Hematopoietic multipotent progenitor cell (in vitro differentiated cells): ENCODE measurements around the gene SEPHS2. TPM values are rescaled to one million over a fixed set of nuclear protein-coding genes. Genes with fewer than 3 reads are reported as not detected.

Experiments
- DNase-seq, 3 donors: peaks; one replicate each; pipeline ENCODE4 v3.0.0-alpha.2; 2011 to 2015; ENCODE audit warnings: low read depth in 2 of 3, low spot score in 2 of 3
- total RNA-seq: library from RNA; depleted of rRNA; stranded (reverse); fragments of >200 nt; gene quantifications from one replicate; pipeline ENCODE4 v1.2.3, GENCODE V29; 2012

SEPHS2 gene
- total RNA-seq, 1 donor, result 18.9 TPM

DNA sequence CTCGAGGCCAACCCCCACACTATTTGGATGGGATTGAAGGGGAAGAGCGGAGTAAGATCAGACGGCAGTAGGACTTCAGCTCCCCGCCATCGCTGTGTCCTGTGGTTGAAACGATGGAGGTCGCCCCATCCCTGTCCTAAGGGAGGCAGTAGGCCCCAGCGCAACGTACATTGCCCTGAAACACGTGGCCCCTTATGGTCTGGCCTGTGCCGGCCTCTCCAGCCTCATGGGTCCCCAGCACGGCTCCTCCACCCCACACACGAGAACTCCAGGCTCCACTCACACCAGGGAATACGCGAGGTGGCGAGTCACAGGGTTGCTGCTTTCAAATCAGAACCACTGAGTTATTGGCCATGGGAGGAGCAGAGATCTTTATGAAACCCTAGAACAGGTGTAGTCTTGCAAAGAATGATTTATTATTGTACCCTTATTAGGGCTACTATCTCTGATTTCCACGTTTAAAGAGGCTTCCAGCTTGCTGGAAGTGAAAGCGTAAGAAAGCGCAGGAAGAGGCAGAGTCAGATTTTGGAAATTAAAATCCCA is 15.2 kb downstream of the SEPHS2 start:
- DNase-seq, result no peak

DNA sequence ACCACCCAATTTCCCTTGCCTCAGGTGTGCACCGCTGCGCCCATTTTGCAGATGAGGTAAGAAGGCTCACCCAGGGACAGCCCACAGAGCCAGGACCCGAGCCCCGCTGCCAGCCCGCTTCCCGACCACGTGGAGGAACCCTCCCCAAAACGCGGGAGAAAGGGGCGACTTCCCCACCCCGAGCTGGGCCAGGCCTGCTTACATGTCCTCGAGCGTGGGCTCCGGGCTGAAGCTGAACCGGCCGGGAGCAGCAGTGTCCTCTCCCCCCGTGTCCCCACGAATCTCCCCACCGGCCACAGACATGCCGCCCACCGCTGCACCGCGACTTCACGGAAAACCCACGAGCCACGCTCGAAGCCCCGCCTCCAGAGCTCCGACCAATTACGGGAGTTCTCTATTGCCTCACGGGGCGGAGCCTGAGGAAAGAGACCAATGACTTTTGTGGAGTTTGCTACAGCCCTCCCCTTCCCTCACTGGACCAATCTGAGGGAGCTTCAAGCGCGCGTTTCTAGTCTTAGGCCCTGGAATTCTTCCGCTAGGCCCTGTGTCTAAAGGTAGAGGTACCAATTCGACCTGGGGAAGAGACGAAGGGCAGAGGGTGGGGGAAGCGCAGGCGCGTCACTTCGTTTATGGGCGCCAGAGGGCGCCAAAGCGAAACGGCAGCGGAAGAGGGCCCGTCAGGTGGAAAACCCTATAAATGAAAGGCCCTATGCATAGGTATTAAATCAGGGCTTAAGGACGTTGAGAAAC is 15.8 kb downstream of the SEPHS2 start, which contains the start of gene DCTPP1:
Gene DCTPP1, minus strand, starts transcription at position 353 of the 750 bp plus-strand sequence. Its CDS starts 50 bp downstream, at position 303.
- DNase-seq, result peak; percentile 97 to 100 (median 99)

DNA sequence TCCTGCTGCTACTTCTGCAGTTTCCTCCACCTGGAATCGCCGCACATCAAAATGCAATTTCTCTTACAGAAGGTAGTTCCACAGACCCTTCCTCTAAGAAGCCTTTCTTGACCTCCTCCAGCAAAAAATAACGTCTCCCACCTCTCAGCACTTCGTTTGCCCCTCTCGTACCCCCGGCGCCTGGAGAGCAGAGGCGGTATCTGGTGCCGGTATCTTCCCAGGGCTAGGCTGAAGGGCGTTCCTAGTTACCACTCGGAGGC is 16.3 kb downstream of the SEPHS2 start:
- no peak for DNase-seq

DNA sequence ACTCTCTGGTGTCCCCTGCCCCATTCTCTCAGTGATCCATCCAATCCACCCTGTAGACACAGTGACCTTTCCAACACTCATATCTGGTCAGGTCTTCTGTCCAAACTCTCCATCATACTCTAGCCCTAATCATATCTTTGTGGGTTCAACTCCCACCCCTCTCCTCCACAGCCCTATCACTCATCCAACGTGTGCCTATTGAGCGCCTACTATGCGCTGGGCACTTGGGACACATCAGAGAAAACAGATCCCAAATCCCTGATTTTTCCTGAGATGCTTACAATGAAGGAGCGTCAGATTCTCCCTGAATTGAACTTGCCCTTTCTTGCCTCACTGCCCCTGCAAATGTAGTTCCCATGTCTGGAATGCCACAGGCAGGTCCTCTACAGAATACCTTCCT is 17.6 kb downstream of the SEPHS2 start:
- no peak for DNase-seq

DNA sequence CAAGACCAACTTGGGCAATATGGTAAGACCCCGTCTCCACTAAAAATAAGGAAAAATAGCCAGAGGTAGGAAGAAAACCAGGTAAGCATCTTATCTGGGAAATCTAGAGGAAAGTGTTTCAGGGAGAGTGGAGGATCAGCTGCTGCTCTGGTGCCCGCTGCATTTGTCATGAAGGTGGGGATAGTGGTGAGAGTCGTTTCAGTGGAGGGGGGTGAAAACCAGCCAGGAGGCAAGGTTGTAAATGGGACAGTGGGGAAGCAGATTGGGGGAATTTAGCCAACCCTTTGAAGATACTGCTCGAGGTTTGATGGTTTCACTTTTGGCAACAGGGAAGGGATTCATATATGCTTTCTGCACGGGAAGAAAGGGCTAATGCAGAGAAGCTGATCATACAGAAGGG is 24.7 kb downstream of the SEPHS2 start:
- DNase-seq, result no peak

DNA sequence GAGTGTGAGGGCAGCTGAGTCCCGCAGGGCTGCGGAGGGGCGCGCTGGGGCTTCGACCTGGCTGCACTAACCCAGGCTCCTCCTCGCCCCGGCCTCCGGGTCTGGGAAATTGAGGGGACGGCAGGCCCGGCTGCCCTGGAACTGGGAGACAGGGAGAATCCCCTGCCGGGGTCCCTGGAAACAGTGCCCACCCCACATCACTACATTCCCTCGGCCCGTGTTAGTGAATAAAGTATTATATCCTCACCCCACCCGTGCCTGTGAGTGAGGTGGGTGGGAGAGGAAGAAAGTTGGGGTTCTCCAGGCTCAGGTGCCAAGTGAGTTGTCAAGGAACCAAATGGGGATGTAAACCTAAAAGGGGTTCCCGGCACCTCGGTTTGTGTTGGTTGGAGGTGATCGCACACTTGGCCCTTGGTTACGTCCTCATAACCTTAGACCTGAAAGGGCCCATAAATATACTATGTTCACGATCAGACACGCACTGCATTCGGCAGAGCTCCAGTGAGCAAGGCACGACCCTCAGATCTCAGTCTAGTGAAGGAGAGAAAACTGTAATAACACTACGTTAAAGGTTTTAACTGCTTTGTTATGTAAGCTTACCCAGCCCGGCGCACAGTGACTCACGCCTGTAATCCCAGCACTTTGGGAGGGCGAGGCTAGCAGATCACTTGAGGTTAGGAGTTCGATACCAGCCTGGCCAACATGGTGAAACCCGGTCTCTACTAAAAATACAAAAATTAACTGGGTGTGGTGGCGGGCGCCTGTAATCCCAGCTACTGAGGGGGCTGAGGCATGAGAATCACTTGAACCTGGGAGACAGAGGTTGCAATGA is 27.1 kb downstream of the SEPHS2 start:
- no peak for DNase-seq

DNA sequence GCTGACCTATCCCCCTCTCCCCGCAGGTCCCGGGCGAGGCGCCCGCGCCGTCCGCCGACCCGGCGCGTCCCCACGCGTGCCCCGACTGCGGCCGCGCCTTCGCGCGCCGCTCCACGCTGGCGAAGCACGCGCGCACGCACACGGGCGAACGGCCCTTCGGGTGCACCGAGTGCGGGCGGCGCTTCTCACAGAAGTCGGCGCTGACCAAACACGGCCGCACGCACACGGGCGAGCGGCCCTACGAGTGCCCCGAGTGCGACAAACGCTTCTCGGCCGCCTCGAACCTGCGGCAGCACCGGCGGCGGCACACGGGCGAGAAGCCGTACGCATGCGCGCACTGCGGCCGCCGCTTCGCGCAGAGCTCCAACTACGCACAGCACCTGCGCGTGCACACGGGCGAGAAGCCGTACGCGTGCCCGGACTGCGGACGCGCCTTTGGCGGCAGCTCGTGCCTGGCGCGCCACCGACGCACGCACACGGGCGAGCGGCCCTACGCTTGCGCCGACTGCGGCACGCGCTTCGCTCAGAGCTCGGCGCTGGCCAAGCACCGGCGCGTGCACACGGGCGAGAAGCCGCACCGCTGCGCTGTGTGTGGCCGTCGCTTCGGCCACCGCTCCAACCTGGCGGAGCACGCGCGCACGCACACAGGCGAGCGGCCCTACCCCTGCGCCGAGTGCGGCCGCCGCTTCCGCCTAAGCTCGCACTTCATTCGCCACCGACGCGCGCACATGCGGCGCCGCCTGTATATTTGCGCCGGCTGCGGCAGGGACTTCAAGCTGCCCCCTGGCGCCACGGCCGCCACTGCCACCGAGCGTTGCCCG is 27.9 kb downstream of the SEPHS2 start:
- DNase-seq, result peak; percentile 89 to 93 (median 90)

DNA sequence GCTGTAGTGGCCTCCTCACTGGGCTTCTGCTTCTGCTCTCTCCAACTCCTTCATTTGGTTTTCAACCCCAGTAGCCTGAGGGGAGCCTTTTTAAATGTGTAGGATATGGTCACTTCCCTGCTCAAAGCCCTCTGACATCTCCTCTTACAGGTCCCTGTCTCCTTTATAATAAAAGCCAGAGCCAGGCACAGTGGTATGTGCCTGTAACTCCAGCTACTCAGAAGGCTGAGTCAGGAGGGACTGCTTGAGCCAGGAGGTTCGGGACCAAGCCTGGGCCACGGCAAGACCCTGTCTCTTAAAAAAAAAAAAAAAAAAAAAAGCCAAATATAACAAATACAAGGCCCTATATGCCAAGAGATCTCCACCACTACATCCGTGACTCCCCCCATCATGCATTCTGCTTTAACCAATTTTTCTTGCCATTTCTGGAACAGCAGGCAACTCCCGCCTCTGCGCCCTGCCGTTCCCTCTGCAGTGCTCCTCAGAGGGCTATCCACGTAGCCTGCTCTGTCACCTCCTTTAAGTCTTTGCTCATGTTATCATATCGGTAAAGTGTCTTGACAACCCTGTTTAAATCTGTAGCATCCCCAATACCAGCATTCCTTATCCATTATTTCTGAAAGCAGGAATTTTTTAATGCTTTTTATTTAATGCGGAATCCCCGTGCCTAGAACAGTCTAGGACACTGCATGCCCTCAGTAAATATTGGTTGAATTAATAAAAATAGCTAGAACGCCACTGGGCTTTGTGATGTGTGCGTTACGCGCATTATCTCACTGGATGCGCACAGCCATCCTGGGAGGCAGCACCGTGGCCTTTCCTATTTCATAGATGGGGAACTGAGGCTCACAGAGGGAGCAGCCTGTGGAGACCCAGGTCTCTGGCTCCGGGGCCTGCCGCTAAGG is 28.8 kb downstream of the SEPHS2 start:
- no peak for DNase-seq

DNA sequence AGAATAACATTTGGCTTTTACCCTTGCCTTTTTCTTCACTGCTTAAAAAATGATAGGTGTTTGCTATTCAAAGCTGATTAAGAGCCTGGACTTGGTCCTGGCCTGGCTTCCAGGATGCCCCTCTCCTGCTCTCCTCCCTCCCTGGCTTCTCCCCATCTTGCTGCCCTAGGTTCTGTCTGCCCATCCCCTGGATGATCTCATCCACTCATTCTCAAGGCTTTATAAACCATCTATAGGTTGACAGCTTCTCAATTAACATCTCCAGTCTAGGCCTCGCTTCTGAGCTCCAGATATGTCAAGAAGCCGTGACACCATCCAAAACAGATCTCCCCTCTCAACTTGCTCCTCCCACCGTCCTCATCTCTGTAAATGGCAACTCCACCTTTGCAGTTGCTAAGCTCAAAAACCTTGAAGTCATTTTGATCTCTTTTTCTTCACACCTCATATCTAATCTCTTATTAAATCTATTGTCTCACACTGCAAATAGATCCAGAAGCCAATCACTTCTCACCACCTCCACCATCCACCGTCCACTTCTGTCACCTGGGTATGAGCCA is 29.5 kb downstream of the SEPHS2 start:
- DNase-seq, result no peak

DNA sequence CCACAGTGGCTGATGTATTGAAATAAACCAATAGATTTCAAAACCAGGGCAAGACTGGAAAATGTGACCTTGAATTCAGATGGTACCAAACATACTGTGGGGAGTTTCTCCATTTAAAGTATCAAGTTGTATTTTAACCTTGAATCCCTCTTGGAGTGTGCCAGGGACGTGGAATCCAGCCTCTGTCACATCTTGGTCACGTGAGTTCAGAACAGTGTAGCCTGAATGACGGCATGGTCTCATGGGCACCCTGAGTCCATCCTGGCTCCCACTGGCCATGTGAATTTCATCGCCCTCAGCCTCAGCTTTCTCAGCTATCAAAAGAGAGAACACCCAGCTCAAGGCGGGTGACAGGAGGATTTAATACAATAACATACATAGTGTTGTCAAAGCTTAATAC is 31.5 kb downstream of the SEPHS2 start:
- DNase-seq, result no peak

DNA sequence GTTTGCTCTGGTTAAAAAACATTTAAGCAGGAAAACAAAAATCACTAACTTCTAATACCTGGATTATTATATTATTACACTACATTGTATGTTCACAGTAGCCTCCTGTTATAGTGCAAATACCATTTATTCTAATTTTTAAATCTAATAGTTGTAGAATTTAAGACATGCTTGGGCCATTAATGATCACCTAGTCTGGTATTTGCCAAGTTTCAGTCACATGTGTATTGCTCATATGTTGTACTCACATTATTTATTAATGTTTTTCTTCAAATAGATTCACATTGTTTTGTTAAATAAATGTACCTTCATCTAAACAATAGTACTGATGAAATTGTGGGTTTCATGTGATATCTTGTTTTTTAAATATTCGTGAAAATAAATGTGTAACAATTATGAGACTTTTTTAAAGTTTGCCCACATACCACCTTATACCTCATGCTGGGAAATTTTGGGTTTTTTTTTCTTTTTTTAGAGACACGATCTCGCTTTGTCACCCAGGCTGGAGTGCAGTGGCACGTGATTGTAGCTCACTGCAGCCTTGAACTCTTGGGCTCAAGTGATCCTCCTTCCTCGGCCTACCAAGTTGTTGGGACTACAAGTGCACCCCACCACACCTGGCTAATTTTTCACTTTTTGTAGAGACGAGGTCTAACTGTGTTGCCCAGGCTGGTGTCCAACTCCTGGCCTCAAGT is 32.4 kb downstream of the SEPHS2 start:
- DNase-seq, result no peak

DNA sequence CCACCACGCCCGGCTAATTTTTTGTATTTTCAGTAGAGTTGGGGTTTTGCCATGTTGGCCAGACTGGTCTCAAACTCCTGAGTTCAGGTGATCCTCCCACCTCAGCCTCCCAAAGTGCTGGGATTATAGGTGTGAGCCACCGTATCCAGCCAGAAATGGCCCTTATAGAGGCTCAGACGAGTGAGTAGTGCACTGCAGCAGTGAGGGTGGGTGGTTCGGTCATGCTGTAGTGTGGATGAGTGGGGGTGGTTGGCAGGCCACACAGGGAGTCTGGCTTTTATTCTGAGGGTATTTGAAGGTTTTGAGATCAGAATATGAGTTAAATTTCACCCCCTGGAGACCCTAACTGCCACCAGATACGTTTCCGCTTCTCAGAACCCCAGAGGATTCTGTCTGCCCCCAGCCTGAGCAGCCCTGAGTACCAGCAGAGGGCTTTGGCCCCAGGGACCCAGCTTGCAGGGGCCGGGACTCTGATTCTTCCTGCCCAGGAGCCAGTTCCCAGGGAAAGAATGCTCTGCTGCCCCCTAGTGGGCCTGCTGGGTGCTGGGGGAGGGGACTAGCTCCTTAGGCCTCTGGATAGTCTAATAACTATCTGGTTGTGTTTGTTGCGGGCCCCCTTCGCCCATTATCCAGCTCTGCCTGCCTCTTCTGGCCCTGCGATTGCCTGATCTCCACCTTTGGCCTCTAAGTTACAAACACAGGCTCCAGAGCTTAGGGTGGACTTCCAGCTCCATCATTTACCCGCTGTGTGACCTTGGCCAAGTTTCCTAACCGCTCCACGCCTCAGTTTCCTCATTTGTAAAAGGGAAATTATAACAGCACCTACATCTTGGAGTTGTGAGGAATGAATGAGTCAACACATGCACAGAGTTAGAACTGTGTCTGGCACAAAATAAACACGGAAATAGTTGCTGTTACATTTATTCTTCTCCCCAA is 36.3 kb downstream of the SEPHS2 start:
- DNase-seq, result peak; percentile 84 to 96 (median 89)

DNA sequence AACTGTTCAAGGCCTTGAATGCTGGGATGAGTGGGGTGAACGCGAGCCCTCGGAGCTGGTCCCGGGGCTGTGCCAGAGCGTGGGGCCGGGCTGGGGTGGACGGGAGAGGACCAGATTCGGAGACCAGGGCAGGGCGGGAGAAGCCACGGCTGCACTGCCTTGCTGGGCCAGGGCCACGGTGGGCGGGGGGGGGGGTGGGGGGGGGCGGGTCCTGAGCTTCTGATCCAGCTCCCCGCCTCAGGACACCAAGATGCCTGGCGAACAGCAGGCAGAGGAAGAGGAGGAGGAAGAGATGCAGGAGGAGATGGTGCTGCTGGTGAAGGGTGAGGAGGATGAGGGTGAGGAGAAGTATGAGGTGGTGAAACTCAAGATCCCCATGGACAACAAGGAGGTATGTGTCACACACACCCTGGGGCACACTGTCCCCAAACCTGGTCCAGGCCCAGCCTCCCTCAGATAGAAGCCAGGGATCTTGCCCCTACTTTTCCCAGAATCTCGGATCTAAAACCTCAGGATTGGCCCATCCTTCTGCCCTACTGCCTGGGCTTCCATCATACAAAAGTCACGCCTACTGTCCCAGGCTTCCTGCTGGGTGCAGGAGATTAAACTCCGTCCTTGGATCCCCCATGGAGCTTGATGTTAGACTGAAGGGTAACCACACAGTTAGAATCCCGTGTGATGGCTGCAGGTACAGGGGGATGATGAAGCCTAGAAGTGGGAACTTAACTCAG is 37.7 kb downstream of the SEPHS2 start:
- DNase-seq, result no peak

DNA sequence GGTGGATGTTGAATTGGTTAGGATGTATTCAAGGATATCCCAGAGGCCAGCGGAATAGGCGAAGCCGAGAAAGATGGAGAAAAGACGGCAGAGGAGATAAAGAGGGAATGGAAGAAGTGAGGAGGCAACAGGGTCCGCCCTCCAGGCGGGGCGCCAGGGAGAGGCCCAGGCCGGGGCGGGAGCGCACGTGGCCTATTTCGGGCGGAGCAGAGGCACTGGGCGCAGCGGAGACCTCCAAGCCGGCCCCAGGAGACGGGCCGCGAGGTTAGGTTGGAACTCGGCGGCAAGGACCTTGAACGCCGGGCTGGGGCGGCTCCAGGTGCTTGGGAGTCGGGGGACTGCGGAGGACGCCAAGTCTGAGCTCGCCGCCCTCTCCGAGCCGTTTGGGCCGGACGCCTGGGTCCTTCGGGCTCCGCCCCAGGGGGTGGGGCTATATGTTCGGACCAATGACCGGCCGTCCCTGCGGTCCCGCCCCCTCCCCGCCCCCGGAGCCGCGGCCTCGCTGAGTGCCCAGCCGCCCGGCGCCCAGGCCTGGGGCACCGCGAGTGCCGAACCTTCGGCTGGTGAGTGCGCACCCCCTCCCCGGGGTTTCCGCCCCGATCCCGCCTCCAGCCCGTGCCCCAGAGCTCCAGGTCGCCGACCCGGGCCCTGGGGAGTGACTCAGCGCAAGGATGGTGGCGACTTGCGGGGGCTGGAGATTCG is 38.4 kb downstream of the SEPHS2 start, which contains the start of gene ZNF771:
Gene ZNF771, plus strand, starts transcription at position 505 of the 702 bp plus-strand sequence. CDS start 448 bp downstream, outside the sequence.
- peak in 2 of 3 donors; percentile 85 to 87 for DNase-seq

DNA sequence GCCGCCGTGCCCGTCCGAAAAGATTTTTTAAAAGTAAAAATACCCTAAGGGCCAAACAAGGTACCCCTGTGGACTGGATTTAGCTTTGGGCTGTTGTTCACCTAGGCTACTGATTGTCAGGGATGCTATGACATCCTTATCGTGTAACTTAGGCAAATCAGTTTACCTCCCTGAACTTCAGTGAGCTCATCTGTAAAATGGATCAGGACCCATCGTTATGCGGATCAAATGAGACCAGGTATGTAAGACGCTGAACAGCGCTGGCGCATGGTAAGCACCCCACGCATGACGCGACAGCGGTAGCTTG is 38.9 kb downstream of the SEPHS2 start:
- no peak for DNase-seq

DNA sequence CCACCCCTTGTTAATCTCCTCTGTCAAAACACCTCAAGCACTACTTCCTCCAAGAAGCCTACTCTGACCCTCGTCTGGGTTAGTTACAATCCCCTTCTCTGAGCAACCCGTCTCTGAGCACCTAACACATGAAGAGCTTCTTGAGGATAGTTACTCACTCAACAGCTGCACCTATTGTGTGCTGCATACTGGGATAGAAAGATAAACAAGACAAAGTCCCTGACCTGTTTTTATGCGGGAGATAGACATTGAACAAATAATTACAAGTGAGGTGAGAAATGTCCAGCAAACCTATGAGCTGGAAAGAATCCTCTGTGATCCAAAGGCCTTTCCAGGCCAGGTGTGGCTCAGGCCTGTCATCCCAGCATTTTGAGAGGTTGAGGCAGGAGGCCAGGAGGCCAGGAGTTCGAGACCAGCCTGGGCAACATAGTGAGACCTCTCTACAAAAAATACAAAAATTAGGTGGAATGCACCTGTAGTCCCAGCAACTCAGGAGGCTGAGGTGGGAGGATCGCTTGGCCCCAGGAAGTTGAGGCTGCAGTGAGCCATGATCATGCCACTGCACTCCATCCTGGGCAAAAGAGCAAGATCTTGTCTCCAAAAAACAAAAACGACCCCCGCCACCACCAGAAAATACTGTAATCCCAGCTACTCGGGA is 43.8 kb downstream of the SEPHS2 start:
- no peak for DNase-seq
